Mucosa of rectum (tissue), 2 donors: Measurements from ENCODE around the gene SRRT.
A peak's percentile ranks its signal among the peaks of the same experiment; 100 is the strongest.
"Not testable (repeated sequence)": the region's sequence is repeated elsewhere in the genome, so short reads cannot be mapped to it uniquely, and the experiment has no call there.

Source experiments
- H3K27ac ChIP-seq, 2 donors: one replicate each; pipeline ENCODE4 v1.7.0; 2013; ENCODE audit warnings: inconsistent platforms in 2 of 2, low read depth in 2 of 2, low read length in 2 of 2
- H3K27me3 ChIP-seq, 2 donors: one replicate each; pipeline ENCODE4 v1.7.0; 2013; ENCODE audit warnings: low read length in 2 of 2; ENCODE audit not compliant: control insufficient read depth in 2 of 2, insufficient read depth in 2 of 2
- H3K36me3 ChIP-seq, 2 donors: one replicate each; pipeline ENCODE4 v1.7.0; 2013; ENCODE audit warnings: low read length in 2 of 2; ENCODE audit not compliant: control insufficient read depth in 2 of 2, insufficient read depth in 2 of 2
- H3K4me1 ChIP-seq, 2 donors: one replicate each; pipeline ENCODE4 v1.7.0; 2013; ENCODE audit warnings: low read length in 2 of 2, mild to moderate bottlenecking in 1 of 2; ENCODE audit not compliant: control insufficient read depth in 2 of 2, insufficient read depth in 2 of 2
- H3K4me3 ChIP-seq, 2 donors: one replicate each; pipeline ENCODE4 v1.7.0; 2013; ENCODE audit warnings: low read length in 2 of 2
- H3K9ac ChIP-seq, 2 donors: one replicate each; pipeline ENCODE4 v1.7.0; 2013; ENCODE audit warnings: low read length in 2 of 2, low read depth in 1 of 2, mild to moderate bottlenecking in 1 of 2
- H3K9me3 ChIP-seq, 2 donors: one replicate each; pipeline ENCODE4 v1.7.0; 2013; ENCODE audit warnings: low read length in 2 of 2; ENCODE audit not compliant: control insufficient read depth in 2 of 2
- donor health status: healthy.
- donor health status: Normal muscosa, but diverticular disease.

Gene SRRT

GRCh38 chr7:100908512-100908911 lies 33.6 kb downstream of the SRRT start:
- Histone ChIP-seq H3K27ac (no peak overlapping the region), H3K36me3 (no peaks in the 10 kb centered on the region), H3K4me1 (peaks cover 0 to 10% of the 10 kb centered on the region in 2 donors), H3K9me3 (no peaks in the 10 kb centered on the region), H3K9ac (no peak overlapping the region), H3K27me3 (no peaks in the 10 kb centered on the region), H3K4me3 (no peak overlapping the region)

DNA sequence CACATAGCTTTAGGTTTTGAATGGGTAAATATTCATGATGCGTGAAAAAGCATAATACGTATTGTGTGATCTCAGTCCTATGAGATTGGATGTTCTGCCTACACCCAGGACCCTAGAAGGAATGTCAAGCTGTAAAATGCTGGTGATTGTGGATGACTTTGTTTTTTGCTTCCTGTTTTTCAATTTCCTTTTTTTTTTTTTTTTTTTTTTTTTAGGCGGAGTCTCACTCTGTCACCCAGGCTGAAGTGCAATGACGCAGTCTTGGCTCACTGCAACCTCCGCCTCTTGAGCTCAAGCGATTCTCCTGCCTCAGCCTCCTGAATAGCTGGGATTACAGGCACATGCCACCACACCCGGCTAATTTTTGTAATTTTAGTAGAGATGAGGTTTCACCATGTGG lies 35.5 kb downstream of the SRRT start:
- H3K9ac ChIP-seq, H3K9me3 ChIP-seq, H3K4me1 ChIP-seq, H3K4me3 ChIP-seq, H3K36me3 ChIP-seq, H3K27me3 ChIP-seq: not testable (repeated sequence)
- peak overlapping the region; percentile 65 to 69 for H3K27ac ChIP-seq

GRCh38 chr7:100911484-100911883 lies 36.6 kb downstream of the SRRT start:
- Histone ChIP-seq H3K36me3 (no peaks in the 10 kb centered on the region), H3K4me3 (no peak overlapping the region), H3K27me3 (no peaks in the 10 kb centered on the region), H3K4me1 (peaks cover 0 to 12% of the 10 kb centered on the region in 2 donors), H3K9me3 (no peaks in the 10 kb centered on the region), H3K9ac (no peak overlapping the region), H3K27ac (peak overlapping the region; percentile 9 to 61)

DNA sequence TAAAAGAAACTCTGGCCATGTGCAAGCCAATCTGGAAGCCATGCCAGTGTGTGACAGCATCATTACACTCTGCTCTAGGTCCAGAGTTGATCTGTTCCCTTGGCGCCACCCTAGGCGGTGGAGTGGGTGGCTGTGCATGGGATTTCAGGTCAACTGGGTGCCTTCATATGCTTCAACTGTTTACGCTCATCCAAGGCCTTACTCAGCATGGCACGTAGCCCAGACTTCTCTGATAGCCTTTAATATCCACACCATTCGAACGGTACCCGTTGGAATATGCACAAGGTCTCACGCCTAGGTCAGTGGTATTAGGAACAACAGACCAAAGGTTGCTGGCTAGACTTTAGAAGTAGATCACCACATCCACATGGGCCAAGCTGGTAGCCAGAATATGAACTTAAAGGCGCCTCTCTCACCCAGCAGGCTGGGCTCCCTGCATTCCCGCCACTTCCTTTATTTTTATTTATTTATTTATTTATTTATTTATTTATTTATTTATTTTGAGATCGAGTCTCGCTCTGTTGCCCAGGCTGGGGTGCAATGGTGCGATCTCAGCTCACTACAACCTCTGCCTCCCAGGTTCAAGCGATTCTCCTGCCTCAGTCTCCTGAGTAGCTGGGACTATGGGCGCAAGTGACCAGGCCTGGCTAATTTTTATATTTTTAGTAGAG lies 39.4 kb downstream of the SRRT start:
- no peaks in the 10 kb centered on the region for H3K9me3 ChIP-seq
- no peak overlapping the region for H3K9ac ChIP-seq
- no peak overlapping the region for H3K27ac ChIP-seq
- no peaks in the 10 kb centered on the region for H3K27me3 ChIP-seq
- peaks cover 0 to 12% of the 10 kb centered on the region in 2 donors for H3K4me1 ChIP-seq
- H3K36me3 ChIP-seq = no peaks in the 10 kb centered on the region
- H3K4me3 ChIP-seq = no peak overlapping the region

DNA sequence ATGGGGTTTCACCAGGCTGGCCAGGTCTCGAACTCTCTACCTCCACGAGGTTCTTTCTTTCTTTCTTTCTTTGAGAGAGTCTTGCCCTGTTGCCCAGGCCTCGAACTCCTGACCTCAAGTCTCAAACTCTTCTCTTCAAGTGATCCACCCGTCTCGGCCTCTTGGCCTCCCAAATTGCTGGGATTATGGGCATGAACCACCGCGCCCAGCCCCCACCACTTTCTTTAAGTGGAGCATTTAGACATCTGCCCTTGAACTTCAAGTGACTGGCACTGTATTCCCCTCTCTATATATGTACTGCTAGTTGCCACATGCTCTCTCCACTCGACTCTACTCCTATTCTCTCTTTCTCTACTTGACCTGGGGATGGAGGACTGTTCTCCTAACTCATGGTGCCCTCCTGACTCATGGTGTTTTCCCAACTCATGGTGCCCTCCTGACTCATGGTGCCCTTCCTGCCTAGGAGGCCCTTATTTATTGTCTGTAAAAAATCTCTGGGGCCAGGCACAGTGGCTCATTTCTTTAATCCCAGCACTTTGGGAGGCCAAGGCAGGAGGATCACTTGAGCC lies 40.1 kb downstream of the SRRT start:
- H3K27ac ChIP-seq = no peak overlapping the region

DNA sequence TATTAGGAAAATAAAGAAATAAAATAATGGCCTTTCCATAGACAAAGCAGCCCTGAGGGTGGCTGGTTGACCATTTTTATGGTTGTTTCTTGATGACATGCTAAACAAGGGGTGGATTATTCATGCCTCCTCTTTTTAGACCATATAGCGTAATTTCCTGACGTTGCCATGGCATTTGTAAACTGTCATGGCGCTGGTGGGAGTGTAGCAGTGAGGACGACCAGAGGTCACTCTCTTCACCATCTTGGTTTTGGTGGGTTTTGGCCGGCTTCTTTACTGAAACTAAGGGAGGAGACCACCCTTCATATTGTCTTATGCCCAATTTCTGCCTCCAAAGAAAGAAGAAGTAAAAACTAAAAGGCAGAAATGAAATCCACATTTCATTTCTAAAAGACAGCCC lies 44.4 kb downstream of the SRRT start:
- H3K27ac ChIP-seq, H3K4me3 ChIP-seq, H3K9ac ChIP-seq, H3K27me3 ChIP-seq, H3K9me3 ChIP-seq, H3K4me1 ChIP-seq, H3K36me3 ChIP-seq: not testable (repeated sequence)

More for the DNA sequence above, 40.1 kb downstream of the SRRT start:
- Histone ChIP-seq H3K4me1 (peaks cover 0 to 12% of the 10 kb centered on the region in 2 donors), H3K27me3 (no peaks in the 10 kb centered on the region), H3K4me3 (no peak overlapping the region), H3K36me3 (no peaks in the 10 kb centered on the region), H3K9me3 (no peaks in the 10 kb centered on the region), H3K9ac (no peak overlapping the region)

- H3K9ac ChIP-seq, H3K4me1 ChIP-seq, H3K27ac ChIP-seq, H3K9me3 ChIP-seq, H3K36me3 ChIP-seq, H3K27me3 ChIP-seq, H3K4me3 ChIP-seq: not testable (repeated sequence)
Observed at GRCh38 chr7:100919779-100920437, 45.0 kb downstream of the SRRT start.

DNA sequence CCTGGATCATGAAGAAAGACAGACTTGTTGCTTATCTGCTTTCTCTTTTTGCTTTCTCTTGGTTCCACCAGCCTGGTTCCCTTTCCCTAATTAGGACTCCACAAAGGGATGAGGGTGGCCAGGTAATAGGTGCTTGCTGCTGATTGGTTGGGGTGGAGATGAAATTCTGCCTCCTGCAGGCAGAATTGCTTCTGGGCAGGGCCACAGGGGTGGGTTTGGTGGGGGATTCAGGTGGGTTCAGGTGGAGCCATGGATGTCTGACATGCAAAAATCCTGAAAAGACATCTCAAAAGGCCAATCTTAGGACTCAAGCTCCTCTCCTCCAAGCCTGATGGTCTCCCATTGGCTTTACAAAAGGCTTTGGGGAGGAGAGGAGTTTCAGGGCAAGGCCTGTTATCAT lies 46.1 kb downstream of the SRRT start:
- no peak overlapping the region for H3K27ac ChIP-seq
- H3K36me3 ChIP-seq = no peaks in the 10 kb centered on the region
- H3K9ac ChIP-seq = no peak overlapping the region
- H3K27me3 ChIP-seq = peaks cover 0 to 1% of the 10 kb centered on the region in 2 donors
- H3K9me3 ChIP-seq = no peaks in the 10 kb centered on the region
- H3K4me3 ChIP-seq = no peak overlapping the region
- peaks cover 0 to 3% of the 10 kb centered on the region in 2 donors for H3K4me1 ChIP-seq

DNA sequence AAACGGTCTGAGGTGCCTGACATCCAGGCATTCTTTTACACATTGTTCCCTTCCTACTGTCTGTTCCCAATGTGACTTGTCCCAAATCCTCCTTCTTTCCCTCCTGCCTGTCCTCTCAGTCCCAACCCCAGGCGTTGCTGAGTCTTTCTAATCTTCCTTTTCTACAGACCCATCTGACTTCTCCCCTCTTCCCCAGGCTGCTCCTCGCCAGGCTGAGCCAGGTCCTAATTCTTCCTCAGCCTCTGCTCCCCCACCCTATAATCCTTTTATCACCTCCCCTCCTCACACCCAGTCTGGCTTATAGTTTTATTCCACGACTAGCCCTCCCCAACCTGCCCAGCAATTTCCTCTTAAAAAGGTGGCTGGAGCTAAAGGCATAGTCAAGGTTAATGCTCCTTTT lies 48.7 kb downstream of the SRRT start:
- H3K27ac ChIP-seq, H3K27me3 ChIP-seq, H3K36me3 ChIP-seq, H3K4me1 ChIP-seq, H3K9ac ChIP-seq, H3K4me3 ChIP-seq, H3K9me3 ChIP-seq: not testable (repeated sequence)

GRCh38 chr7:100929808-100930174 lies 54.9 kb downstream of the SRRT start:
- H3K4me3 ChIP-seq = no peak overlapping the region
- peaks cover 2 to 4% of the 10 kb centered on the region in 2 donors for H3K27me3 ChIP-seq
- no peaks in the 10 kb centered on the region for H3K36me3 ChIP-seq
- no peak overlapping the region for H3K27ac ChIP-seq
- no peaks in the 10 kb centered on the region for H3K4me1 ChIP-seq
- H3K9ac ChIP-seq = no peak overlapping the region
- no peaks in the 10 kb centered on the region for H3K9me3 ChIP-seq
